ENCODE data around the gene LRRC75B.
"Not testable (repeated sequence)": the region's sequence is repeated elsewhere in the genome, so short reads cannot be mapped to it uniquely, and the experiment has no call there.

The LRRC75B gene

GRCh38 chr22:24602105-24602749 lies 9.4 kb upstream of the LRRC75B start:
- DNase-seq = not testable (repeated sequence)

- no peak for DNase-seq
Measured at GRCh38 chr22:24601217-24602104, 8.6 kb upstream of the LRRC75B start.

GRCh38 chr22:24599958-24600715 lies 7.3 kb upstream of the LRRC75B start:
- not testable (repeated sequence) for DNase-seq

- DNase-seq = no peak
Measured at GRCh38 chr22:24599514-24599913, 6.6 kb upstream of the LRRC75B start.

- DNase-seq = not testable (repeated sequence)
Measured at GRCh38 chr22:24597076-24597475, 4.2 kb upstream of the LRRC75B start.

GRCh38 chr22:24595863-24596262 lies 3.0 kb upstream of the LRRC75B start:
- DNase-seq = no peak

- DNase-seq = no peak
Measured at GRCh38 chr22:24595228-24595627, 2.4 kb upstream of the LRRC75B start.

- DNase-seq = no peak
Measured at GRCh38 chr22:24594569-24595120, 1.8 kb upstream of the LRRC75B start.

GRCh38 chr22:24593836-24594568 lies 1.1 kb upstream of the LRRC75B start:
- DNase-seq = no peak

GRCh38 chr22:24593559-24593835 lies 624 bp upstream of the LRRC75B start:
- DNase-seq = not testable (repeated sequence)

GRCh38 chr22:24592058-24592850 lies 619 bp downstream of the LRRC75B start:
- DNase-seq = no peak

GRCh38 chr22:24591286-24591830 lies 1.5 kb downstream of the LRRC75B start:
- DNase-seq = no peak

- DNase-seq = no peak
Measured at GRCh38 chr22:24590596-24591173, 2.2 kb downstream of the LRRC75B start.

GRCh38 chr22:24589518-24590030 lies 3.3 kb downstream of the LRRC75B start:
- DNase-seq = no peak

GRCh38 chr22:24588757-24589481 lies 4.0 kb downstream of the LRRC75B start:
- no peak for DNase-seq

GRCh38 chr22:24588381-24588756 lies 4.5 kb downstream of the LRRC75B start:
- no peak for DNase-seq

- DNase-seq = no peak
Measured at GRCh38 chr22:24587948-24588347, 4.9 kb downstream of the LRRC75B start.

GRCh38 chr22:24587251-24587650 lies 5.6 kb downstream of the LRRC75B start:
- DNase-seq = no peak

- DNase-seq = no peak
Measured at GRCh38 chr22:24585927-24586546, 6.8 kb downstream of the LRRC75B start.

- DNase-seq = no peak
Measured at GRCh38 chr22:24585461-24585860, 7.4 kb downstream of the LRRC75B start.
